OCI-LY1 (cell line): ENCODE data around the gene ELP2.

Experiments used
- EZH2 ChIP-seq: fragments of 200-600 bp; sonication (generic), shearing (Covaris generic); IDR thresholded peaks from 2 replicates; pipeline ENCODE4 v1.8.0; 2017; ENCODE audit warnings: borderline replicate concordance, mixed run types, mild to moderate bottlenecking, antibody characterized with exemption, low read length, moderate library complexity, mixed read lengths
- TF ChIP-seq, protein P1 (sequence below): fragments of 200-600 bp; sonication (generic), shearing (Covaris generic); IDR thresholded peaks from 2 replicates; pipeline ENCODE4 v1.5.1; 2017; ENCODE audit warnings: mild to moderate bottlenecking, antibody characterized with exemption, low read length, moderate library complexity, mixed read lengths

DNA sequence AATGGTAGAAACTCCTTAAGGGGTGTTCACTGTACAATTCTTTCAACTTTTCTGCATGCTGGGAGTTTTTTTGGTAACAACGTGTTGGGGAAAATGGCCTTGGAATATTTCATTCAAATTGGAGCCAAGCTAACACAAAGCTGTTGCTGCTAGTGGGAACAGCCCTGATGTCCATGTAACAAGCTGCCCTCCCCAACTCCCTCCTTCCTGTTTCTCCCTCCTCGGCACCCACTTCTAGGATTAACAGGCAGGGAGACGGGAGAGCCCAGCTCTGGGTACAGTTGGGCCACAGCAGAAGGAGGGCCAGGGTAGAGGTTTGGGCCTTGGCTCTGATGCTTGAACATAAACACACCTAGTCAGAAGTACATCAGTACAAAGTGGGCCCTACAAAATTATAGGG, 48.2 kb downstream of the ELP2 start:
- TF ChIP-seq, protein P1, sequence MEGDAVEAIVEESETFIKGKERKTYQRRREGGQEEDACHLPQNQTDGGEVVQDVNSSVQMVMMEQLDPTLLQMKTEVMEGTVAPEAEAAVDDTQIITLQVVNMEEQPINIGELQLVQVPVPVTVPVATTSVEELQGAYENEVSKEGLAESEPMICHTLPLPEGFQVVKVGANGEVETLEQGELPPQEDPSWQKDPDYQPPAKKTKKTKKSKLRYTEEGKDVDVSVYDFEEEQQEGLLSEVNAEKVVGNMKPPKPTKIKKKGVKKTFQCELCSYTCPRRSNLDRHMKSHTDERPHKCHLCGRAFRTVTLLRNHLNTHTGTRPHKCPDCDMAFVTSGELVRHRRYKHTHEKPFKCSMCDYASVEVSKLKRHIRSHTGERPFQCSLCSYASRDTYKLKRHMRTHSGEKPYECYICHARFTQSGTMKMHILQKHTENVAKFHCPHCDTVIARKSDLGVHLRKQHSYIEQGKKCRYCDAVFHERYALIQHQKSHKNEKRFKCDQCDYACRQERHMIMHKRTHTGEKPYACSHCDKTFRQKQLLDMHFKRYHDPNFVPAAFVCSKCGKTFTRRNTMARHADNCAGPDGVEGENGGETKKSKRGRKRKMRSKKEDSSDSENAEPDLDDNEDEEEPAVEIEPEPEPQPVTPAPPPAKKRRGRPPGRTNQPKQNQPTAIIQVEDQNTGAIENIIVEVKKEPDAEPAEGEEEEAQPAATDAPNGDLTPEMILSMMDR, result no peak
- no peak for TF ChIP-seq EZH2
